D341Med (cell line): ENCODE results near the gene SMYD3.
"Not testable (repeated sequence)": the region's sequence is repeated elsewhere in the genome, so short reads cannot be mapped to it uniquely, and the experiment has no call there.

ENCODE experiments used
- DNase-seq: peaks from one replicate; pipeline ENCODE4 v3.0.0; 2012; ENCODE audit warnings: low spot score

SMYD3 gene

DNA sequence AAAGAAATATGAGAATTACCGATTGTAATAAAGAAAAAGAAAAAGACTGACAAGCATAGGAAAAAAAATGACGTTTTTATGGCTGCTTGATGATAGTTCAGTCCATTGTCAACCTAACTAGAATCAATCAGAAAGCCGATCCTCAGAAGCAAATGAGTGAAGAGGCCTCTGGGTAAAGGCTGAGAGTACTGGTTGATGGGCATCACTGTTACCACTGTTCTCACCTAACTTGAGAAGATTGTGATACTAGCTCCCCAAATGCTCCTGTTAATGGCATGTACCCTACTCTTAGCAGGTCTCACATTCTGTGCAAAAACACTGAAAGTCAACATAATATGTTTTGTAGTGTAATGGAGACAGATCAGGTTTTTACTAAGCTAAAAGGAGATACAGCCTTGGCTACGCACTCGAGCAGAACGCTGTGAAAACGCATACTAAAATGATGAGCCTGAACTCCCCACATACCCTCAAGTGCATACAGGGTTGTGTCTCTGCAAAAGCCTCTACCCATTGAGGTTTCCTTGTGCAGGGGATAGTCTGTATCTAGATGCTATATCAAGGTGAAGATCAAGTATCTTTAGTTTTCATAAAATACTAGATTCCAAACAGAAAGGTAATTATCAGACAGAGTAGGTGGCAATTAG lies 554.6 kb downstream of the SMYD3 start:
- DNase-seq: no peak

DNA sequence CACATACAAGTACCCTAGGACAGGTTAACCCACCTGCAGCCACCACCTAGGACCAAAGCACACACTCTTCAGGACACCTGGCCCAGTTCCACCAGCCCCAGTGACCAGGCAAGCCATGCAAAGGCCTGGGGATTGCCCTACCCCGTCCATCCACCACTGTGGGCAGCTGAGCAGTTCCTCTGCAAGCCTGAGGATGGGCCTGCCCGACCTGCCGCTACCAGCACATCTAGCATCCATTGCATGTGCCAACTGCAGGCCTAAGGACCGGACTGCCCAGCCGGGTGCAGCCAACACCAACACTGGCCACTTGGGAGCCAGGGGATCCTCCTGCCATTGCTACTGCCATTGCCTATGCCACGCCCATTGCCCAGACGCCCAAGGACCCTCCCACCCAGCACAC lies 558.3 kb downstream of the SMYD3 start:
- DNase-seq: no peak

DNA sequence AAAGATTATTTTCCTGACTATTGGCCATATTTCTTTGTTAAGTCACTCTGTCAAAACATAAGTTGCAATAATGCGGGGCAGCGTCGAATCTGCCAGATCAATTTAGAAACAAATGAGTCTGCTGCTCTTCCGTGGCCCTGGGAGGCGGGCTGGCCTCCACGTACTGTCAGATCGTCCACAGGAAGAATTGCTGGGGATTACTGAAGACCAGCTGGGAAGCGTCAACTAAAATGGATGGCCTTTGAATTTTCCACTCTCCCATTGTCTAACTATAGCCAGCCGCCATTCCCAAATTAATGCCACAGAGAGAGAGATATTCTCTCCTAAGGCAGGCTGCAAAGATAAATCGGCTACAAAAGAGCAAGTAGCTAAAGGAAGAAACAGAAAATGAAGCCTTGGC lies 560.2 kb downstream of the SMYD3 start:
- no peak for DNase-seq

DNA sequence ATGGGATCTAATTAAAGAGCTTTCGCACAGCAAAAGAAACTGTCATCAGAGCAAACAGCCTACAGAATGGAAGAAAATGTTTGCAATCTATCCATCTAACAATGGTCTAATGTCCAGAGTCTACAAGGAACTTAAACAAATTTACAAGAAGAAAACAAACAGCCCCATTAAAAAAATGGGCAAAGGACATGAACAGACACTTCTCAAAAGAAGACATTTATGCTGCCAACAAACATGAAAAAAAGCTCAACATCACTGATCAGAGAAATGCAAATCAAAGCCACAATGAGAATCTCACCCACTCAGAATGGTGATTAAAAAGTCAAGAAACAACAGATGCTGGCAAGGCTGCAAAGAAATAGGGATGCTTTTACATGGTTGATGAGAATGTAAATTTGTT lies 561.9 kb downstream of the SMYD3 start:
- not testable (repeated sequence) for DNase-seq

DNA sequence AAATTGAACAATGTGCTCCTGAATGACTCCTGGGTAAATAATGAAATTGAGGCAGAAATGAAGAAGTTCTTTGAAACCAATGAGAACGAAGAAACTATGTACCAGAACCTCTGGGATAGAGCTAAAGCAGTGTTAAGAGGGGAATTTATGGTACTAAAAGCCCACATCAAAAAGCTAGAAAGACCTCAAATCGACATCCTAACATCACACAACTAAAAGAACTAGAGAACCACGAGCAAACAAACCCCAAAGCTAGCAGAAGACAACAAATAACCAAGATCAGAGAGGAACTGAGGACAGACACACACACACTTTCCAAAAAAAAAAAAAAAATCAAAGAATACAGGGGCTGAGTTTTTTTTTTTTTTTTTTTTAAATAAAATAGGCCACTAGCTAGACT lies 564.2 kb downstream of the SMYD3 start:
- no peak for DNase-seq

DNA sequence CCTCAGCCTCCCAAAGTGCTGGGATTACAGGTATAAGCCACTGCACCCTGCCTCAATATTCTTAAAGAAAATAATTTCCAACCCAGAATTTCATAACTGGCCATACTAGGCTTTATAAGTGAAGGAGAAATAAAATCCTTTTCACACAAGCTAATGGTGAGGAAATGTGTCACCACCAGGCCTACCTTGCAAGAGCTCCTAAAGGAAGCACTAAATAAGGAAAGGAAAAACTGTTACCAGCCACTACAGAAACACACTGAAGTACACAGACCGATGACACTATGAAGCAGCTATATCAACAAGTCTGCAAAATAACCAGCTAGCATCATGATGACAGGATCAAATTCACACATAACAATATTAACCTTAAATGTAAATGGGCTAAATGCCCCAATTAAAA lies 565.3 kb downstream of the SMYD3 start:
- not testable (repeated sequence) for DNase-seq

DNA sequence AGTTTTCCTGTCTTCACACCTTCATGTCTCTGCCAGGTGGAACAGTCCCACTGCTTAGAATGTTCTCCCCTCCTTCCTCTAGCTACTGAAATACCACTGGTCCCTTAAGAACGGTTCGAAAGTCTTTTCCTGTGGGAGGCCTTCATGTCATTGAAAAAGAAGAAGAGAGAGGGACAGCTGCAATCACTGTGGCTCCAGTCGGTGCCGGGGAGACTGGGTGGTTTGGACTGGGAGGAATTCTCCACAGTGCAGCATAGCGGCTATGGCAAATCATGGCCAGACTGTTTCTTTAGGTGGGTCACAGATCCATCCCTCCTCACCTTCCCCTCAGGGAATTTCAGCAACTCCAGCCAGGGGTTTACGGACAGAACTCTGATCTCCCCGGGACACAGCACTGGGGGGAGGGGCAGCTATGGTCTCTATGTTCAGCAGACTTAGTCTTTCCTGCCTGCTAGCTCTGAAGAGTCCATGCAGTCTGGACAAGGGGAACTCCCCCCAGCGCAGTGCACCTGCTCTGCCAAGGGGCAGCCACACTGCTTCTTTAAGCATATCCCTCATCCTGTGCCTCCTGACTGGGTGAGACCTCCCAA lies 567.2 kb downstream of the SMYD3 start:
- no peak for DNase-seq

DNA sequence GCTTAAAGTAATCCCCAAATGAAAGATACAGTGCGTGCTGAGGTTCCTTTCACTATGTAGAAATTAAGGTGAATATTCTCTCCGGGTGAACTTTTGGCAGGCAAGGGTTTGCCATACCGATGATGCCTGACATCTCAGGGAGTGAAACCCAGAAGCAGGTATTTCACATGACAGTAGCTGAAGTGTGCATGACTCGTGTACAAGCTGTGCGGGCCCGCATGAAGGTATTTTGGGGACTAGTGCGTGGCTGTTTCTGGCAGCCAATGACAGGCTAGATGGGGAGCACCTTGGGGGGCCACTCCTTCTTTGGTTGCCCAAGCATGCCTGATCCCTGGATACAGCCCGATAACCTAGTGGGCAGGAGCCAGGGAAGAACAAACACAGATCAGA lies 569.0 kb downstream of the SMYD3 start:
- no peak for DNase-seq

DNA sequence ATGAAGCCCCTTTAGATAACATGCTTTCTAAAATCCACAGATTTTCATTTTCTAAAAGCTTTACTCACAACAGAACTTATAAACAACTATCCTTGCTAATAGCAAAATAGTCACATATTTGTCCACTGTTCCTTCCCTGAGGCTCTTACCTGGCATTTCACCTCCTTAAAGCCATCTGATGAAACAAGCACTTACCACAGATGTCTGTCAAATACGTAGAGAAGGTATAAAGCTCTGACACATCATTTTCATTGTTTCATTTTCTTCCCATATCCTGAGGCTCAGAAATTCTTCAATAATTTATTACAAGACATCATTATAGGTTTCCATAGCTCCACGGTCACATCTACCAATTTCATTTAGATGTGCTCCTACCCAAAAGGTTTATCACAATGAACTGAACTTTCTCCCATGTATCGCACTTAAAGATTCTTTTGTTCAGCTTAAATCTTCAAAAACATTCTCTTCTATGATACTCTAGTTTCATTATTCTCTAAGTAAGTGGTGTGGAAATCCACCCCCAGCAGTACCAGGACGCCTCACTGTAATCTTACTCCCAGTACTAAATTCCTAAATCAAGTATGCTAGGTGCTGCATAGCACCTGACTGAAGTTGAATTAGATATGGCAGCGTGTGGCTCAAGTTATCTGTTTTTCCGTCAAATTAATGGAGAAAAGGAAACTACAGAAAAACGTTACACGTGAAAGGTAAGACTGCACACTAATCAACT lies 569.6 kb downstream of the SMYD3 start:
- DNase-seq: no peak

DNA sequence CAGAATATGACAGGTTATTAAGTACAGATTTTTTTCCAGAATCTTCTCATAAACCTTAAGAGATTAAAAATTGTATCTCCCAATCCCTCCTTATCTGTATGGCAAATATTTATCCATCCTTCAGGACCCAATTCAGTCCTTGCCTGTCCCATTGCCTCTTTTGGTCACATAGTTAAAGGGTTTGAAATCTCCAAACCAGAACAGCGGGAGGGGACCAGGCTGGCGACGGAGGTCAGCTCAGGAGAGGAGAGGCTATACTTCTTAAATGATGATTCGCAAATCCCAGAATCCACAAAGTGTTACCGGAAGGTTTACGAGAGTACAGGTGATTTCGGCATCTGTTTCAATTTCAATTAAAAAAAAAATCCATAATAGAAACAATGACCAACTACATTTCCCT lies 572.7 kb downstream of the SMYD3 start:
- DNase-seq: no peak

DNA sequence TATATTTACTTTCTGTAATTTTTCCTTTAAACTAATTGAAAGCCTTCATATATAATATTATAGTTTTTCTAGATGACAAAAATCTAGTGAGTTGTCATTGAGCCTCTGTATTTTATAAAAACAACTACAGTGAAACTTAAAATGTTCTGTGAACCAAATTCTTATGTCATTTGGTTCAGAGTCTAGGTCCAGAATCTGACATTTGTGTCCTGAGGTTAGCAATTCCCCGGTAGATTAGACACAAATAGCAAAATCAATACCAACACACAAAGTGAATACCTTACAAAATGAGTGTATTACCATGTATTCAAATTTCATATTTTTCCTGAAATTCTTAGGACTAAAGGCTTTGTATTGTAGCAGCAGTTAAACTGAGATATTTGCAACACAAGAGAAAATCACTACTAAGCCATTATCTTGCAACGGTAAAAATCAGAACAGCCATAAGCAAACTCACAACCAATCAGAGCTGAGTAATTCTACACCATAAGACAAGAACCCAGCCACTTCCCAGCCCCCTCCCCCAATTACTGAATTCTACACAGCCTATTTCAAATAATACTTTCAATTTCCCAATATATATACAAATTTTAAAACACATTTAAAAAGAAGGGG lies 573.5 kb downstream of the SMYD3 start:
- no peak for DNase-seq

DNA sequence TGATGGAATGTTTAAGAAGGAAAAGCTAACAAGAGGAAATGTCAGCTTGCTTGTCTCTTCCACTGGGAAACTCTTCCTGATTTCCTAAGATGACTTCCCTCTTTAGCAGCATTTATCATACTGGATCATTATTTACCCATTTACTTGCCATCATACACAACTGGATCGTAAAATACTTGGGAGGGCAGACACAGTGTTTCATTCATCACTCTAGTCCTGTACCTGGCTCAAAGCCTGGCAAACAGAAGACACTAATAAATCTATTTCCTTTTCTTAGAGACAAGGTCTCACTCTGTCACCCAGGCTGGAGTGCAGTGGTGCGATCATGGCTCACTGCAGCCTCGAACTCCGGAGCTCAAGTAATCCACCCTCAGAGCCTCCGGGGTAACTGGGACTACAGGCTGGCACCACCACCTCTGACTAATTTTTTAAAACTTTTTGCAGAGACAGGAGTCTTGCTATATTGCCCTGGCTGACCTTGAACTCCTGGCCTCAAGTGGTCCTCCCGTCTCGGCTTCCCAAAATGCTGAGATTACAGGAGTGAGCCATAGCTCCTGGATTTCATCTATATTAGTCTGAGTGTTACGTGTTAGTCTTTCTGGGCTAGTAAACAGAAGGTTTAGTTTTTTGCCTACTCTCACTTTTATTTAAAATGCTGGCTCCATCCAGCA lies 574.6 kb downstream of the SMYD3 start:
- DNase-seq: no peak

DNA sequence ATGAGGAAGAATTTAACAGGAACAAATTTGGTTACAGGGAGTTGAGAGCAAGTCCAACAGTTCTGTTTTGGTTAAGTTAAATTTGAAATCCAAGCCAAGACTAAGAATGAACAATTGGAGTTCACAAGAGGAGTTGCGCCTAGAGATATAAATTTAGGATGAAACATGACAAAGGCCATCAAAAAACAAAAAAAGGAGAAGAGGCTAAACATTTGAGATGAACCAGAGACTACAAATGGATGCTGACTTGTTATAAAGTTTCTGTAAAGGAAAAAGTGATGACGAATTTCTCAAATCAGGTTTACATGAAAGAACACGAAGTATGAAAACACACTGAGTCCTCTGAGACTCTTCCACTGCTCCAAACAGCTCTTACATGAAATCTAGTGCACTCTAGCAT lies 575.6 kb downstream of the SMYD3 start:
- DNase-seq: no peak

DNA sequence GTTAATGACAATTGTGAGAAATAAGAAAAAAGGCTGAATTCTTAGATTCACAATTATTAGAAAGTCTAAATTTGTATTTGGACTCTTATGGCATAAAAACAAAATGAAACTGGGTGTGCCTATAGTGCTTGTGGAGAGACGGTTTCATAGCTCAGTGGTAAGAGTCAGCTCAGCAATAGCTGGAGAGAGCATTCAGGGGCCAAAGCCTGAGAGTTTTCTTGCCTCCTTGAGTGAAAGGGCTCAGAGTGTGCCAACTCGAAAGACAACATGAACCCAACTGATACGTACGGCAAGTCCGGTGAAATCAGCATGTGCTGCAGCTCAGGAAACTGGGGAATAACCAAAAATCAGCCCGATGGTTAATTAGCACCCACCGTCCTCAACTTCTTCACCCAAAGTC lies 577.9 kb downstream of the SMYD3 start:
- DNase-seq: no peak

DNA sequence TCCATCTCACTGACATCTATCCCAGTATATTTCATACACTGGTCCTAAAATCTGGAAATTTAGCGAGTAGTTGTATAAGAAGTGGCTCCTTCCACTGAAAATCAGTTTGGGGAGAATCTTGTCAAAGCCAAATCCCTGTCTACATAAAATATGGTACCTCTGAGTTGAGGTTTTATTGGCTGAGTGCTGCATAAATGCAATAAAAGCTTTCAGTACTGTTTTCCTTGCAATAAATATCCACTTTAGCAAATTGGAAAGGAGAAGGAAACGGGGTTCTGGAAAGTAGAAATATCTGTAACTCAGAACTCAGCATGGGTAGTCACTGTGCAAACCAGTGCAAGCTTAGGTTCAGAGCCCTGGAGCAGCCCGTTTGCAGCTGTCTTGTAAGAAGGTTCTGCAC lies 580.2 kb downstream of the SMYD3 start:
- no peak for DNase-seq

DNA sequence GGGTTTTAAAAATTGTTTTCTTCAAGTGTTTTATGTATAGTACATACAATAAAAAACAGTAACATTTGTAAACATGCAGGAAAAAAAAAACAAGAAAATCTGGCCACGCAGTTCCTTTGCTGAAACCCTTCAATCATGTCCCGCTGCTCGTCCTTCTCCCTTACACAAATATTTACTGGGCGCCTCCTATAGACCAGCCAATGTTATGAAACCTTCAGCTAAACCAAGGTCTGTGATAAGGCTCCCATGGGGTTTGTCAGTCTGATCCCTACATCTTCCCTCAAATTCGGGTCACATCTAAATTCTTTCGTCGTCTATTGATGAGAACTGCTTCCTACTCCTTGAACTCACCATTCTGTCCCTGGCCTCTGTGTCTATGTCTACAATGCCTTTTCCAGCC lies 583.9 kb downstream of the SMYD3 start:
- no peak for DNase-seq

DNA sequence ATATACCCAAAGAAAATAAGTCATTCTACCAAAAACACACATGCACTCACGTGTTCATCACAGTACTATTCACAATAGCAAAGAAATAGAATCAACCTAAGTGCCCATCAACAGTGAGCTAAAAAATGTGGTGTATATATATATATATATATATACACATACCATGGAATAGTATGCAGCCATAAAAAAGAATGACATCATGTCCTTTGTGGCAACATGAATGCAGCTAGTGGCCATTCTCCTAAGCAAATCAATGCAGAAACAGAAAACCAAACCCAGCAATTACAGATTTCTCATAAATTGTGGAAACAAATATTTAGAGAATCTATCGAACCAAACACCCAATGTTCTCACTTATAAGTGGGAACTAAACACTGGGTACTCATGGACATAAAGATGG lies 585.7 kb downstream of the SMYD3 start:
- DNase-seq: no peak

DNA sequence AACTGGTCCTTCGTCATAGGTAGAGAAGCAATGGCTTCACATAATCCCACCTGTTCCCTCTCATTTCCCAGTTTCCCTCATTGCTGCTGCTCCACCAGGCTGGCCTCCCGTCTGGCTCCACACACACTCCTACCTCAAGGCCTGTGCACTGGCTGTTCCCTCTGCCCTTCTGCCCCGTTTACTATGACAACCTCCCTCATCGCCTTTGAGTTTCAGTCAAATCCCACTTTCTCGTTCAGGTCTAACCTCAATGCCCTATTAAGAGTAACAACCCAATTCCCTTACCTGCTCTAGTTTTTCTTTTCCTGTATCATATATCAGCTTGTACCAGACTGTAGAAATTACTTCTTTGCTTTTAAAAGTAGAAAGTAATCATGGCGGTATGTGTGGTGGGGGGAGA lies 589.7 kb downstream of the SMYD3 start:
- DNase-seq: no peak

DNA sequence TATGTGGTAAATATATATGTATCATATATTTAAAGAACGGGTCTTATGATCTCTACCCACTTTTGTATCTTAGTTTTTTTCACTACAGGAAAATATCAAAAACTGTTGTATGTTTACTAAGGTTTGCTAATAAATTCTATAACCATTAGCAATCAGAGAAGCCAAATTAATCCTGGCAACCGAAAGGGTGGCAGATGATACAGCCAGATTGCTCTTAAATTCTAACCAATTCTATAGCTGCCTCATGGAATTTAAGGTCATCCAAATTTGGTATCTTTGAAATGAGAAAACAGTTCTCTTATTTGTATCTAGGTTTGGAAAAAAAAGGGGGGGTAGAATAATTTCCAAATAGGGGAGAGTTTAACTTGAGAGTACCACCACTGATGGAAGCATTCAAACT lies 591.2 kb downstream of the SMYD3 start:
- DNase-seq: no peak

DNA sequence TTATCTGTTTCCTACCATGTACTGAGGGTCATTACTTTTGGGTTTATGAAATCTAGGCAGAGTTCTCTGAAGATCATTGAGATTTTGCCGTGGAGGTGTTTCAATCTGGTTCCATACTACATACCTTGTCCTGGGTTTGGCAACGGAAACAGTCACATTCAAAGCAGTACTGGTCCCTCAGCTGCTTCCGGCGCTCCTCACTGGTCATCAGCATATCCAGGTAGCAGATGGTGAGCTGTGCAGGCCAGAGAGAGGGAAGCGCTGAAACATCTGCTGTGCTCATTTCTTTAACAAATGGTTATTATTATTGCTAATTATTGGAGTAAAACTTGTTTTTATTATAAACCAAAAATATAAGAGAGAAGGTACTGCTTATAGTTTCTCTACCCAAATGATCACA lies 591.7 kb downstream of the SMYD3 start:
- no peak for DNase-seq

DNA sequence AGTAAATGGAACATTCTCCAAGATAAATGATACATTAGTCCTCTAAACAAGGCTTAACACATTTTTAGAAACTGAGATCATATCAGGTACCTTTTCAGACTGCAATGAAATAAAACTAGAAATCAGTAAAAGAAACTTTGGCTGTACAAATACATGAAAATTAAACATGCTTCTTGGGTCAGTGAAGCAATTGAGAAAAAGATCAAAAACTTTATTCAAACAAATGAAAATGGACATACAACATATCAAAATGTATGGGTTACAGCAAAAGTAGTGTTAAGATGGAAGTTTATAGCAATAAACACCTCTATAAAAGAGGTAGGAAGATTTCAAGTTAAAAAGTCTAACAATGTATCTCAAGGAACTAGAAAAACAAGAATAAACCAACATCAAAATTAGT lies 598.5 kb downstream of the SMYD3 start:
- no peak for DNase-seq

DNA sequence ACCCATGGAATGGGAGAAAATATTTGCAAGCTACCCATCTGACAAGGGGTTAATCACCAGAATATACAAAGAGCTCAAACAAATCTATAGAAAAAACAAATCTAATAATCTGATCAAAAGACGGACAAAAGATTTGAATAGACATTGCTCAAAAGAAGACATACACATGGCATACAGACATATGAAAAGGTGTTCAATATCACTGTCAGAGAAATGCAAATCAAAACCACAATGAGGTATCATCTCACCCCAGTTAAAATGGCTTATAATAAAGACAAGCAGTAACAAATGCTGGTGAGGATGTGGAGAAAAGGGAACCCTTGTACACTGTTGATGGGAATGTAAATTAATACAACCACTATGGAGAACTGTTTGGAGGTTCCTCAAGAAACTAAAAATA lies 600.9 kb downstream of the SMYD3 start:
- DNase-seq: no peak

DNA sequence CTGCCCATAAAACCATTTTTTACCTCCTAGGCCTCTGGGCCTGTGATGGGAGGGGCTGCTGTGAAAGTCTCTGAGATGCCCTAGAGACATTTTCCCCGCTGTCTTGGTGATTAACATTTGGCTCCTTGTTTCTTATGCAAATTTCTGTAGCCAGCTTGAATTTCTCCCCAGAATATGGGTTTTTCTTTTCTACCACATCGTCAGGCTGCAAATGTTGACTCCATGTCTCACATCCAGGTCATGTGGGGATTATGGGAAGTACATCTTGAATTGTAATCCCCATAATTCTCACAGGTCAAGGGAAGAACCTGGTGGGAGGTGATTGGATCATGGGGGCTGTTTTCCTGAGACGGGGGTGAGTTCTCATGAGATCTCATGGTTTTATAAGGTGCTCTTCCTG lies 603.2 kb downstream of the SMYD3 start:
- DNase-seq: no peak
